ENCODE measurements around the gene SND1.

SND1 gene

DNA sequence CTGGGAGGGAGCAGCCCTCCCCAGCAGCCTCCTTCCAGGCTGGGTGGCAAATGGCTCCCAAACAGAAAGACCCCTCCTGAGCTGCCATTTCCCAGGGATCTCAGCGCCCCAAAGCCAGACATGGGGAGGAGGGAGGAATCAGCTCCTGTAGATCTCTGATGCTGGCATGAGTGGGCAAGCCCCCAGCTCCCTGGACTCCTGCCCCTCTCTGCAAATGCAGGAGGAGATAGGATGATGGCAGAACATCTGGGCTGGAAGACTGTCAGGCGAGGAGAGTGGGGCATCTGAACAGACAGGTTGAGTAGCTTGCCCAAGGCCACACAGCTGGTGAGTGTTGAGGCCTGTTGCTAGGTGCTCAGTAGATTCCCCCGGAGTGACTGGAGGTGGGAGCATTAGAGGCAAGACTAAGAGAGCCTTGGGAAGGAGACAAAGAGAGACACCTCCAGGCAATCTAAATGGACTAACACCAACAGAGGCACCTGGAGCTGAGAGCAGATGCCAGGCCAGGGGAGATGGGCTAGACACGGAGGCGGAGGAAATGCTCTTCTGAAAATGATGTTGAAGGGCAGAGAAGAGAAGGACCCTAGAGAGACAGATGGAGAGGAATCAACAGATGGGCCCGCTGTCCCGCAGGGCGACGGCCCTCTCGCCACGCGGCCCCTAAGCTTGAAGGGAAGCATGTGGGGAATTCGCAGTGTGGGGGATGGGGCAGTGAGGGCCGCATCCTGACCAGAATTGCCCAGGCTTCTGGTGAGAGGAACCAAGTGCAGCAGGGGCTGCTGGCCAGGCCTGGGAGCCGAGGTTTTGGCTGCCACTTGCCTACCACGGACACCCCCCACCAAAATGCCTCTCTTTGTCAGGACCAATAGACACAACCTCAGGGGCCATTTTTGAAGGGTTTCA is 464.1 kb downstream of the SND1 start:
- Mint-ChIP-seq H3K27ac (no peak overlapping the region), H3K4me1 (ENCODE audit: low read depth) (peaks cover 21% of the 10 kb centered on the region), H3K4me3 (no peak overlapping the region), H3K36me3 (ENCODE audit: low read depth) (no peaks in the 10 kb centered on the region), H3K27me3 (no peaks in the 10 kb centered on the region), H3K9me3 (no peaks in the 10 kb centered on the region)
- no peak for DNase-seq

DNA sequence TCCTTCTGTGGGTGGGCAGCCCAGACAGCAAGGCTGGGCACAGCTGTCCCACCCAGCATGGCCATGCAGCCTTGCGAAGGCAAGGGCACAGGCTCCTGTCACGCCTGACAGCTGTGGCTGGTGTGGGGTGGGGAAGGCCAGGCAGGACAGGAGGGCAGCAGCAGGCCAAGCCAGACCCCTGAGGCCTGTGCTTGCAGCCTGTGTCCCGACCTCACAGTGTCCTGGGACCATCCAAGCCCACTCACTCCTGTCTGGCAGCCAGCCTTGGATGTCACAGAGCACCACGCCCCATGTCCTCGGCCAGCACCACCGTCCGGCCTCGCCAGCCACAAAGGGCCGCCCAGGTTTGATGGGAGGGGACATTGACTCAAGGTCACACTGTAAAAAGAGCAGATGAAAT is 464.7 kb downstream of the SND1 start:
- Mint-ChIP-seq H3K9me3 (no peaks in the 10 kb centered on the region), H3K27ac (no peak overlapping the region)
- DNase-seq = no peak

DNA sequence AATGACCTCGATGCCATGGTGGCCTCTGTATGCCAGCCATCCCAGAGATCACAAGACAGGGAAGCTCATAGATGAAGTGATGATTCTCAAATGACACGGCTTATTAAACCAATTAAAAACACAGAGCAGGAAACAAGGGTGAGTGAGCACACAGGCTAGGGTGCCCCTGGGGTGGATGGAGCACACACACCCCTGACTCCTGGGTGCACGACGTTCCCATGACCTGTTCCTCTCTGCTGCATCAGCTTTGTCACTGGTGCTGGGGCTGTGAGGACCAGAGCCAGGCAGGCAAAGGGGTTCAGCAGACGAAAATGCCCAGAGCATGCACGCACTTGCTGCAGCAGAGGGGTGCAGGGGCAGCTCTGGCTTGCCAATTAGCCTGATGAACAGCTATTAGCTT is 465.7 kb downstream of the SND1 start:
- no peak overlapping the region for H3K4me3 Mint-ChIP-seq

More for the DNA sequence above, 464.7 kb downstream of the SND1 start:
- no peaks in the 10 kb centered on the region for H3K27me3 Mint-ChIP-seq
- peaks cover 14% of the 10 kb centered on the region for H3K4me1 Mint-ChIP-seq (ENCODE audit: low read depth)
- no peak overlapping the region for H3K4me3 Mint-ChIP-seq
- H3K36me3 Mint-ChIP-seq (ENCODE audit: low read depth) = no peaks in the 10 kb centered on the region

DNA sequence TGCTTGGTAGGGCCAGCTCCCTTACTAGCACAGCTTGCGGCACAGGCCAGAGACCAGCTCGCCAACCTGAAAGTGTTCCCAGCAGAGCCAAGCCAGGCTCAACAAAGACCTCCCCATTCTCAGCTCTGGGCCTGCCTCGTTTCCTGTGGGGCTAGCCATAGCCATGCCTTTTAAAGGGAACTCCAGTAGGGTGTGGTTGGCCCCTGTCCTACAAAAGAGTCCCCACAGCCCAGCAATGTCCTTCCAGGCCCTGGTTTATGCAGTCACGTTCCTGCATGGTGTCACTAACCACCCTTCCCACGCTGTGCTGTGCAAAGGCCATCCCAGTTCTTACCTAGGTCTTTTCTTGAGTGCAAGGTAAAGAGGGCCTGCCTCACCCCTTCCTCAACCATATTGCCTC is 467.0 kb downstream of the SND1 start:
- H3K36me3 Mint-ChIP-seq (ENCODE audit: low read depth) = no peaks in the 10 kb centered on the region
- no peaks in the 10 kb centered on the region for H3K9me3 Mint-ChIP-seq
- no peaks in the 10 kb centered on the region for H3K4me1 Mint-ChIP-seq (ENCODE audit: low read depth)
- DNase-seq = no peak
- no peaks in the 10 kb centered on the region for H3K27me3 Mint-ChIP-seq
- no peak overlapping the region for H3K4me3 Mint-ChIP-seq
- H3K27ac Mint-ChIP-seq = no peak overlapping the region

More for the DNA sequence above, 465.7 kb downstream of the SND1 start:
- Mint-ChIP-seq H3K4me1 (ENCODE audit: low read depth) (peaks cover 4% of the 10 kb centered on the region), H3K27ac (no peak overlapping the region), H3K36me3 (ENCODE audit: low read depth) (no peaks in the 10 kb centered on the region), H3K27me3 (no peaks in the 10 kb centered on the region), H3K9me3 (no peaks in the 10 kb centered on the region)
- no peak for DNase-seq

DNA sequence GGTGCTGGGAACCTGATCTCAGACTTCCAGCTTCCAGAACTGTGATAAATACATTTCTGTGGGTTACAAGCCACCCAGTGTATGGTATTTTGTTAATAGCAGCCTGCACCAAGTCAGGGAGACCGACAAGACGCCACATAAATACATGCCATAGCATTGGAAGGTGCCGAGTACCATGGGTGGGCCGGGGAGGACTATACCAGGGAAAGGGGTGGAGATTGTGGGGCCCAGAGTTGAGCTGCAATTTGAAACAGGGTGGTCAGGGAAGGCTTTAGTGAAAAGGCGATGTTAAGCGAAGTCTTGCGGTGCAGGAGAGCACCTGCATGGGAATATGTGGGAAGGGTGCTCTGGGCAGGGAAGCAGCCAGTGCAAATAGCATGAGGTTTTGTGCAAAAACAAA is 468.1 kb downstream of the SND1 start:
- DNase-seq = no peak
- Mint-ChIP-seq H3K4me3 (no peak overlapping the region), H3K27ac (no peak overlapping the region), H3K27me3 (no peaks in the 10 kb centered on the region), H3K4me1 (ENCODE audit: low read depth) (peaks cover 5% of the 10 kb centered on the region), H3K9me3 (no peaks in the 10 kb centered on the region), H3K36me3 (ENCODE audit: low read depth) (no peaks in the 10 kb centered on the region)

DNA sequence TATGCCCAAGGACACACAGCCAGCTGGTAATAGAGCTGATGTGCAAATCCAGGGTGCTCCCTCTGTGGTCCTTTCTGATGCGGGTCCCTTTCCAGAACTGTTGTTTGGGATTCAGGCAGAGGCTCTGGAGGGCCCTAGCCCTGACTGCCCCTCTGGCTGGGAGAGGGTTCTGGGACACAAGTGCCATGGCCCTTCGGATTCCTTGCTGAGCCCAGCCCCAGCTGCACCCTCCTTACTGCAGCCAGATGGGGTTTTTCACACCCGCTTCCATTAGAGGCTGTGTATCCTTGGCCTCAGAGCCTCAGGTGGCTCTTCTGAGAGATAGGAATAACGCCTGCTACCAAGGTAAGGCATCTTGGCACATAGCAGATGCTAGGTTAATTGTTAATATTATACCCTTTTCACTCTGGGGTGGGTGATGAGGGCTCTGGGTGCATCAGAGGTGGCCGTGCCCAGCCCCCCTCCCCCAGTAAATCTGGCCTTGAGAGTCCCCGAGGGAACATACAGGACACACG is 469.0 kb downstream of the SND1 start:
- H3K9me3 Mint-ChIP-seq = no peaks in the 10 kb centered on the region
- no peak overlapping the region for H3K4me3 Mint-ChIP-seq
- peaks cover 6% of the 10 kb centered on the region for H3K4me1 Mint-ChIP-seq (ENCODE audit: low read depth)

GRCh38 chr7:128121711-128122530 is 469.9 kb downstream of the SND1 start:
- peaks cover 6% of the 10 kb centered on the region for H3K4me1 Mint-ChIP-seq (ENCODE audit: low read depth)
- no peak overlapping the region for H3K27ac Mint-ChIP-seq
- H3K9me3 Mint-ChIP-seq = no peaks in the 10 kb centered on the region
- no peaks in the 10 kb centered on the region for H3K36me3 Mint-ChIP-seq (ENCODE audit: low read depth)
- no peak overlapping the region for H3K4me3 Mint-ChIP-seq
- no peak for DNase-seq
- H3K27me3 Mint-ChIP-seq = no peaks in the 10 kb centered on the region

More for the DNA sequence above, 469.0 kb downstream of the SND1 start:
- no peaks in the 10 kb centered on the region for H3K36me3 Mint-ChIP-seq (ENCODE audit: low read depth)
- DNase-seq = no peak
- H3K27me3 Mint-ChIP-seq = no peaks in the 10 kb centered on the region
- H3K27ac Mint-ChIP-seq = no peak overlapping the region

- Mint-ChIP-seq H3K36me3 (ENCODE audit: low read depth) (no peaks in the 10 kb centered on the region), H3K4me3 (no peak overlapping the region), H3K27ac (no peak overlapping the region), H3K4me1 (ENCODE audit: low read depth) (peaks cover 6% of the 10 kb centered on the region), H3K27me3 (no peaks in the 10 kb centered on the region), H3K9me3 (no peaks in the 10 kb centered on the region)
- no peak for DNase-seq
Measured at GRCh38 chr7:128122576-128123290, 470.7 kb downstream of the SND1 start.

- H3K27me3 Mint-ChIP-seq = no peaks in the 10 kb centered on the region
- no peaks in the 10 kb centered on the region for H3K9me3 Mint-ChIP-seq
- H3K36me3 Mint-ChIP-seq (ENCODE audit: low read depth) = no peaks in the 10 kb centered on the region
- peaks cover 6% of the 10 kb centered on the region for H3K4me1 Mint-ChIP-seq (ENCODE audit: low read depth)
- no peak for DNase-seq
- no peak overlapping the region for H3K4me3 Mint-ChIP-seq
- no peak overlapping the region for H3K27ac Mint-ChIP-seq
Measured at GRCh38 chr7:128123291-128124037, 471.5 kb downstream of the SND1 start.

GRCh38 chr7:128124786-128125185 is 472.8 kb downstream of the SND1 start:
- Mint-ChIP-seq H3K36me3 (ENCODE audit: low read depth) (no peaks in the 10 kb centered on the region), H3K4me1 (ENCODE audit: low read depth) (peaks cover 6% of the 10 kb centered on the region), H3K9me3 (no peaks in the 10 kb centered on the region), H3K27me3 (no peaks in the 10 kb centered on the region), H3K4me3 (no peak overlapping the region), H3K27ac (no peak overlapping the region)
- DNase-seq = no peak

DNA sequence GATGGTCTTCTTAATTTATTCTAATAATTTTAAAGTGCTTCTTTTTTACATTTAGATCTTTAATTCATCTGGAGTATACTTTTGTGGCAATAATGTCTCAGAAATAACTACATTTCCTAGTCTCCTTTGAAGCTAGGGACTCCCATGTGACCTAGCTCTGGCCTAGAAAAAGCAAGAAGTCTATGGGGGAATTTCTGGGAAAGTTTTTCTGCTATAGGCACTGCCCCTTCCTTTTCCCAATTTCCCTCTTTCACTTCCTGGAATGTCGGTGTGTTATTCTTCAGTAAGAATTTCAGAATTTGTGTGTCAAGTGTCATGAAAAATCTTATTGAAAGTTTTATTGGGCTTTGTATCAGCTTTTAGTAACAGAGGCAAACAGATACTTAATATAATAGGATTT is 473.8 kb downstream of the SND1 start:
- H3K4me1 Mint-ChIP-seq (ENCODE audit: low read depth) = peaks cover 6% of the 10 kb centered on the region
- no peaks in the 10 kb centered on the region for H3K9me3 Mint-ChIP-seq
- no peaks in the 10 kb centered on the region for H3K27me3 Mint-ChIP-seq
- H3K36me3 Mint-ChIP-seq (ENCODE audit: low read depth) = no peaks in the 10 kb centered on the region
- H3K4me3 Mint-ChIP-seq = no peak overlapping the region
- DNase-seq = no peak
- no peak overlapping the region for H3K27ac Mint-ChIP-seq

DNA sequence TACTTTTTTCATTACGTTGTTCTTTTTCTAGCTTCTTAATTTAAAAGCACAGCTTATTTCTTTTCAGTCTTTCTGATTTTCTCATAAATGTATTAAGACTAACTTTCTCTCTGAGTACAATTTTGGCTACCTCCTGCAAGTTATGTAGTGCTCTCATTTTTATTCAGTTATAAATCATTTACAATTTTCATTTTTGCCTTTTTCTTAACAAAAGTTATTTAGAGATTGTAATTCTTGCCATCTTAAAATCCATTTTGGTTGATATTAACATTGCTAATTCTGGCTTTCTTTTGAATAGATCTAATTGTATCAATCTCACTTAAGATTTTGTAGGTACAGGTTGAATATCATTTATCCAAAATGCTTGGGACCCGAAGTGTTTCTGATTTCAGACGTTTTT is 476.4 kb downstream of the SND1 start:
- Mint-ChIP-seq H3K27me3 (peaks cover 6% of the 10 kb centered on the region), H3K27ac (no peak overlapping the region), H3K4me3 (no peak overlapping the region), H3K36me3 (ENCODE audit: low read depth) (no peaks in the 10 kb centered on the region), H3K4me1 (ENCODE audit: low read depth) (peaks cover 6% of the 10 kb centered on the region), H3K9me3 (no peaks in the 10 kb centered on the region)
- DNase-seq = no peak

DNA sequence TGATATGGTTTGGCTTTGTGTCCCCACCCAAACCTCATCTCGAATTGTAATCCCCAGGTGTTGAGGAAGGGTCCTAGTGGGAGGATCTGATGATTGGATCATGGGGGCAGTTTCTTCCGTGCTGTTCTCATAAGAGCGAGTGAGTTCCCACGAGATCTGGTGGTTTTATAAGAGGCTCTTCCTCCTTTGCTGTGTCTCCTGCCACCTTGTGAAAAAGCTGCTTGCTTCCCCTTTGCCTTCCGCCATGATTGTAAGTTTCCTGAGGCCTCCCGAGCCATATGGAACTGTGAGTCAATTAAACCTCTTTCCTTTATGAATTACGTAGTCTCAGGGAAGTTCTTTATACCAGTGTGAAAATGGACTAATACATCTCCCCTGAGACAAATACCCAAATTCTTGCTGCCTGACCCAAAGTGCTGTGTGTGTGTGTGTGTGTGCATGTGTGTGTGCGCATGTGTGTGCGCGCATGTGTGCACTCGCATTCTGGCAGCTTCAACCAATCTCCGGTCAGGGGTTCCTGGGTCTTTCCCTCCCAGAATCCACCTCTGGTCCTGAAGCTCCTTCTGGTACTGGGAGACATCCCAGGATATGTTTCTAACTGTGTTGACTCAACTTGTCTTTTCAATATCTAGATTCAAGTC is 477.4 kb downstream of the SND1 start:
- Mint-ChIP-seq H3K9me3 (no peaks in the 10 kb centered on the region), H3K4me1 (ENCODE audit: low read depth) (peaks cover 6% of the 10 kb centered on the region), H3K27me3 (peaks cover 14% of the 10 kb centered on the region), H3K27ac (no peak overlapping the region), H3K4me3 (no peak overlapping the region), H3K36me3 (ENCODE audit: low read depth) (no peaks in the 10 kb centered on the region)
- DNase-seq = no peak
